GM12878 (cell line): ENCODE results near the gene DDAH1. TPM values are rescaled to one million over a fixed set of nuclear protein-coding genes. Genes with fewer than 3 reads are reported as not detected.

ENCODE experiments used
- ATAC-seq: fragments of 200-7000 bp; cut with Tn5 transposase; 3 replicates; pipeline ENCODE4 v1.9.1; 2020; ENCODE audit warnings: mild to moderate bottlenecking, moderate library complexity
- BruUV-seq: library from RNA; stranded (reverse); fragments of 400-500 nt; replicated peaks from 2 replicates; lab custom pipeline; 2021; lab: Mats Ljungman, UMichigan
- CTCF ChIA-PET: fragments of 300-600 bp; sonication (Branson Sonifier 250); formaldehyde crosslinking; extraction: SDS; loops from one replicate; lab custom pipeline; 2021; ENCODE audit warnings: inconsistent platforms; lab: Yijun Ruan, JAX
- POLR2A ChIA-PET: fragments of 350-600 bp; formaldehyde crosslinking; extraction: SDS; loops from one replicate; lab custom pipeline; 2021; ENCODE audit warnings: inconsistent platforms; lab: Charles Lee
- RAD21 ChIA-PET: fragments of 300-600 bp; sonication (Branson Sonifier 250); formaldehyde crosslinking; loops from one replicate; lab custom pipeline; 2023; ENCODE audit warnings: antibody characterized with exemption; ENCODE audit not compliant: unreplicated experiment; lab: Charles Lee
- SMC1A ChIA-PET: fragments of 300-600 bp; sonication (Branson Sonifier 250); formaldehyde crosslinking; loops from one replicate; lab custom pipeline; 2023; ENCODE audit not compliant: unreplicated experiment, uncharacterized antibody; lab: Charles Lee
- DNase-seq: peaks from one replicate; pipeline ENCODE4 v3.0.0-alpha.2; 2011; ENCODE audit warnings: low read depth, low spot score
- FAIRE-seq: peaks from 3 replicates; lab custom pipeline; 2011; peaks lifted over from hg19 to GRCh38; lab: Jason Lieb, UNC
- H2AFZ ChIP-seq: 2 replicates; pipeline ENCODE4 v1.6.0; 2011; ENCODE audit warnings: low read depth, low read length, control low read depth; ENCODE audit not compliant: control insufficient read depth
- H3K27ac ChIP-seq: 2 replicates; pipeline ENCODE4 v1.5.1; 2011; ENCODE audit warnings: control low read depth; ENCODE audit not compliant: control insufficient read depth, insufficient read depth
- H3K27me3 ChIP-seq, 2 experiments: replicated peaks in 1 of 2; 2 replicates each; pipeline versions ENCODE4 v1.6.0 to v1.6.1; 2011; ENCODE audit warnings: low read length in 1 of 2; ENCODE audit not compliant: control insufficient read depth in 2 of 2, insufficient read depth in 2 of 2
- H3K36me3 ChIP-seq, 2 experiments: 2 replicates each; pipeline ENCODE4 v1.5.1; 2011; ENCODE audit warnings: low read length in 1 of 2; ENCODE audit not compliant: control insufficient read depth in 2 of 2, insufficient read depth in 2 of 2
- H3K4me1 ChIP-seq: 2 replicates; pipeline ENCODE4 v1.6.1; 2011; ENCODE audit warnings: mild to moderate bottlenecking, low read length, moderate library complexity, mixed read lengths; ENCODE audit not compliant: control insufficient read depth, insufficient read depth
- H3K4me2 ChIP-seq: 2 replicates; pipeline ENCODE4 v1.6.0; 2011; ENCODE audit warnings: control low read depth; ENCODE audit not compliant: control insufficient read depth, insufficient read depth
- H3K4me3 ChIP-seq: fragments of 200-600 bp; sonication (generic); 2 replicates; pipeline ENCODE4 v1.5.1; 2016
- H3K79me2 ChIP-seq: 2 replicates; pipeline ENCODE4 v1.6.0; 2011; ENCODE audit warnings: low read length; ENCODE audit not compliant: control insufficient read depth, insufficient read depth
- H3K9ac ChIP-seq: 2 replicates; pipeline ENCODE4 v1.8.0; 2011; ENCODE audit warnings: low read length, control low read depth, mixed read lengths; ENCODE audit not compliant: control insufficient read depth, insufficient read depth
- H3K9me3 ChIP-seq: replicated peaks from 3 replicates; pipeline ENCODE4 v1.5.1; 2011; ENCODE audit warnings: mild to moderate bottlenecking, low read length; ENCODE audit not compliant: control insufficient read depth, insufficient read depth
- H4K20me1 ChIP-seq: 2 replicates; pipeline ENCODE4 v1.6.0; 2011; ENCODE audit not compliant: control insufficient read depth, insufficient read depth
- ASH2L ChIP-seq: fragments of 300-600, 200-600 bp; sonication (generic); IDR thresholded peaks from 2 replicates; pipeline ENCODE4 v1.6.1; 2017; ENCODE audit warnings: low read depth, mild to moderate bottlenecking, borderline replicate concordance
- BCL11A ChIP-seq: IDR thresholded peaks from 2 replicates; pipeline ENCODE4 v1.6.1; 2011; ENCODE audit warnings: low read depth, low read length
- EGR1 ChIP-seq, 2 experiments: IDR thresholded peaks; 1 replicate in 1 of 2; 2 replicates in 1 of 2; pipeline ENCODE4 v1.6.1; 2011 to 2012; ENCODE audit warnings: low read depth in 2 of 2, low read length in 2 of 2, borderline replicate concordance in 1 of 2, mild to moderate bottlenecking in 1 of 2, moderate library complexity in 1 of 2
- EP300 ChIP-seq, 2 experiments: fragments of 150-350 bp in 1 of 2; IDR thresholded peaks; 2 replicates each; pipeline ENCODE4 v1.6.1; 2011 to 2012; ENCODE audit warnings: low read depth in 2 of 2, low read length in 2 of 2, borderline replicate concordance in 1 of 2, improper control_type of control experiment in 1 of 2, inconsistent platforms in 1 of 2; ENCODE audit not compliant: control insufficient read depth in 1 of 2
- FOXK2 ChIP-seq: fragments of 450-650 bp; IDR thresholded peaks from 2 replicates; pipeline ENCODE4 v1.6.1; 2017; ENCODE audit warnings: mild to moderate bottlenecking, moderate library complexity
- GABPA ChIP-seq: IDR thresholded peaks from 2 replicates; pipeline ENCODE4 v1.6.1; 2014; ENCODE audit warnings: antibody characterized with exemption, low read depth, mild to moderate bottlenecking, inconsistent platforms
- HDAC2 ChIP-seq: fragments of 200-600 bp; sonication (generic); IDR thresholded peaks from 2 replicates; pipeline ENCODE4 v1.6.1; 2017
- HDGF ChIP-seq: fragments of 450-650 bp; IDR thresholded peaks from 2 replicates; pipeline ENCODE4 v1.6.1; 2016; ENCODE audit warnings: antibody characterized with exemption
- KLF5 ChIP-seq: fragments of 450-650 bp; IDR thresholded peaks from 2 replicates; pipeline ENCODE4 v1.6.1; 2014; ENCODE audit warnings: mild to moderate bottlenecking; ENCODE audit not compliant: partially characterized antibody
- MYB ChIP-seq: fragments of 150-350 bp; IDR thresholded peaks from 2 replicates; pipeline ENCODE4 v1.6.1; 2014; ENCODE audit warnings: mild to moderate bottlenecking, low read depth, low read length, borderline replicate concordance
- SMARCA5 ChIP-seq: fragments of 450-650 bp; IDR thresholded peaks from 2 replicates; pipeline ENCODE4 v1.6.1; 2017; ENCODE audit warnings: mild to moderate bottlenecking
- SP1 ChIP-seq: IDR thresholded peaks from one replicate; pipeline ENCODE4 v1.6.1; 2011; ENCODE audit warnings: low read depth, low read length
- SPI1 ChIP-seq: IDR thresholded peaks from 2 replicates; pipeline ENCODE4 v1.6.1; 2011; ENCODE audit warnings: low read depth, mild to moderate bottlenecking, low read length, moderate library complexity, borderline replicate concordance; ENCODE audit not compliant: insufficient read depth
- SREBF1 ChIP-seq: IDR thresholded peaks from 2 replicates; pipeline ENCODE4 v1.6.1; 2012; ENCODE audit warnings: mild to moderate bottlenecking, low read length
- SUZ12 ChIP-seq: fragments of 200-600 bp; sonication (generic); IDR thresholded peaks from one replicate; pipeline ENCODE4 v1.6.1; 2018; ENCODE audit warnings: antibody characterized with exemption, mild to moderate bottlenecking; ENCODE audit not compliant: unreplicated experiment
- ZNF217 ChIP-seq: fragments of 450-650 bp; IDR thresholded peaks from 2 replicates; pipeline ENCODE4 v1.6.1; 2017; ENCODE audit warnings: antibody characterized with exemption, mild to moderate bottlenecking
- WGBS: methylation state at CpG from one replicate; pipeline ENCODE4 v1.1.6; 2016; ENCODE audit warnings: low lambda C conversion rate; ENCODE audit not compliant: insufficient replicate concordance, insufficient coverage; ENCODE audit errors: missing lambda C conversion rate; 5-methylcytosine and 5-hydroxymethylcytosine counted together
- in situ Hi-C: fragments of 300-500 bp; cut with MboI; formaldehyde crosslinking; loops from 9 replicates; pipeline ENCODE4 v1.14.3; 2018; ENCODE audit warnings: mixed read lengths
- intact Hi-C: fragments of 100-400 bp; cut with micrococcal nuclease; formaldehyde crosslinking; loops from one replicate; pipeline ENCODE4 v1.14.2; 2022; ENCODE audit not compliant: unreplicated experiment
- polyA plus RNA-seq, 11 experiments: library from polyadenylated mRNA; depleted of rRNA in 4 of 11; unstranded in 6 of 11; stranded (reverse) in 5 of 11; fragments of >200 nt; fragmentation: Nextera tagmentation in 4 of 11; fragmentation: Illumina TruSeq in 1 of 11; extraction: Ambion mirVana in 4 of 11; extraction: Trizol in 1 of 11; gene quantifications; 1 replicate in 1 of 11; 2 replicates in 10 of 11; pipeline versions ENCODE4 v1.2.1 to v1.2.3, GENCODE V29; 2011 to 2016; ENCODE audit warnings: inconsistent platforms in 2 of 11, missing spikeins in 2 of 11, low read depth in 1 of 11
- total RNA-seq, 4 experiments: library from RNA; depleted of rRNA in 3 of 4; stranded (reverse); fragments of >200 nt in 3 of 4; fragmentation: Illumina TruSeq in 1 of 4; extraction: Trizol in 1 of 4; gene quantifications; 2 replicates each; pipeline versions ENCODE4 v1.2.1 to v1.2.3, GENCODE V29; 2013 to 2021
- TF ChIP-seq, protein P1 (sequence below): fragments of 450-650 bp; IDR thresholded peaks from 2 replicates; pipeline ENCODE4 v1.6.1; 2014; ENCODE audit warnings: mild to moderate bottlenecking

DDAH1 gene
- total and polyA plus RNA-seq, 10 of the 15 experiments (the other 5 are each of a cell fraction or from before 2014, with no cell fraction given), result 0.07 to 0.88 (median 0.27) TPM; not detected in 6

DNA sequence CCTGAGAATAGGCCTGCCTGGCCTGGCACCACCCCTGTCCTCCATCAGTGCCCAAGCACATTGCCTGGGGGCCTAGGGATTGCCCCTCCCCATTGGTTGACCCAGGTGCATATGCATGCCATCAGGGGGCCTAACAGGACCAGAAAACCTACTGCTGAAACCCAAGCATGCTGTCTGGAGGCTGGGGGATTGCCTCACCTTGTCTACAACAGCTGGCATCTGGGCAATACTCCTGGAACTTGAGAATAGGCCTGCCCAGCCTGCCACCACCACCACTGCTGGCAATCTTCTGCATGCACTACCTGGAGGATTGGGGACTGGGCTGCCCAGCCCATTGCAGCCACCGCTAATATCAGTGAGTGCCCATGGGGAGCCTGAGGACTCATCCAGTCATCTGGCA is 132.4 kb downstream of the DDAH1 start:
- Histone ChIP-seq H4K20me1 (no peaks in the 10 kb centered on the region), H3K27me3 (no peaks in the 10 kb centered on the region), H3K79me2 (no peaks in the 10 kb centered on the region), H3K9ac (no peak overlapping the region), H3K9me3 (no peaks in the 10 kb centered on the region; the same call in 2 of the 3 replicates), H3K36me3 (no peaks in the 10 kb centered on the region), H3K4me2 (no peak overlapping the region), H3K4me3 (no peak overlapping the region), H2AFZ (no peak overlapping the region), H3K4me1 (peaks cover 5% of the 10 kb centered on the region), H3K27ac (no peak overlapping the region)
- ChIA-PET SMC1A (no interaction called here), CTCF (no interaction called here), POLR2A (no interaction called here), RAD21 (no interaction called here)
- in situ Hi-C loops, result no loop called here
- 88% methylated on average over 1 of the region's 1 CpG for WGBS
- intact Hi-C loops, result no loop called here
- FAIRE-seq (no peak), ATAC-seq (no peak), DNase-seq (no peak)
- TF ChIP-seq ZNF217 (no peak), FOXK2 (no peak), HDGF (no peak), HDAC2 (no peak), BCL11A (no peak), MYB (no peak), SPI1 (no peak), SP1 (no peak), EGR1 (IDR thresholded peaks at IDR 0.05; ENCODE audit: borderline replicate concordance in 1 of 2, low read depth in 2 of 2, low read length in 2 of 2) (no peak), SREBF1 (no peak), SUZ12 (no peak), KLF5 (no peak), ASH2L (no peak), GABPA (no peak), EP300 (IDR thresholded peaks at IDR 0.05; ENCODE audit: borderline replicate concordance in 1 of 2, control insufficient read depth in 1 of 2, low read depth in 2 of 2, low read length in 2 of 2) (no peak), SMARCA5 (no peak)
- TF ChIP-seq, protein P1, sequence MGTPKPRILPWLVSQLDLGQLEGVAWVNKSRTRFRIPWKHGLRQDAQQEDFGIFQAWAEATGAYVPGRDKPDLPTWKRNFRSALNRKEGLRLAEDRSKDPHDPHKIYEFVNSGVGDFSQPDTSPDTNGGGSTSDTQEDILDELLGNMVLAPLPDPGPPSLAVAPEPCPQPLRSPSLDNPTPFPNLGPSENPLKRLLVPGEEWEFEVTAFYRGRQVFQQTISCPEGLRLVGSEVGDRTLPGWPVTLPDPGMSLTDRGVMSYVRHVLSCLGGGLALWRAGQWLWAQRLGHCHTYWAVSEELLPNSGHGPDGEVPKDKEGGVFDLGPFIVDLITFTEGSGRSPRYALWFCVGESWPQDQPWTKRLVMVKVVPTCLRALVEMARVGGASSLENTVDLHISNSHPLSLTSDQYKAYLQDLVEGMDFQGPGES, result no peak
- no TSS peak for BruUV-seq
